GM12872 (cell line): ENCODE measurements around the gene SREBF1.
A peak's percentile ranks its signal among the peaks of the same experiment; 100 is the strongest.

ENCODE experiments used
- TF ChIP-seq, protein P1 (sequence below): IDR thresholded peaks from 3 replicates; pipeline ENCODE4 v1.5.1; 2011; ENCODE audit warnings: low read depth, mild to moderate bottlenecking, low read length, moderate library complexity; ENCODE audit not compliant: insufficient read depth

The SREBF1 gene

DNA sequence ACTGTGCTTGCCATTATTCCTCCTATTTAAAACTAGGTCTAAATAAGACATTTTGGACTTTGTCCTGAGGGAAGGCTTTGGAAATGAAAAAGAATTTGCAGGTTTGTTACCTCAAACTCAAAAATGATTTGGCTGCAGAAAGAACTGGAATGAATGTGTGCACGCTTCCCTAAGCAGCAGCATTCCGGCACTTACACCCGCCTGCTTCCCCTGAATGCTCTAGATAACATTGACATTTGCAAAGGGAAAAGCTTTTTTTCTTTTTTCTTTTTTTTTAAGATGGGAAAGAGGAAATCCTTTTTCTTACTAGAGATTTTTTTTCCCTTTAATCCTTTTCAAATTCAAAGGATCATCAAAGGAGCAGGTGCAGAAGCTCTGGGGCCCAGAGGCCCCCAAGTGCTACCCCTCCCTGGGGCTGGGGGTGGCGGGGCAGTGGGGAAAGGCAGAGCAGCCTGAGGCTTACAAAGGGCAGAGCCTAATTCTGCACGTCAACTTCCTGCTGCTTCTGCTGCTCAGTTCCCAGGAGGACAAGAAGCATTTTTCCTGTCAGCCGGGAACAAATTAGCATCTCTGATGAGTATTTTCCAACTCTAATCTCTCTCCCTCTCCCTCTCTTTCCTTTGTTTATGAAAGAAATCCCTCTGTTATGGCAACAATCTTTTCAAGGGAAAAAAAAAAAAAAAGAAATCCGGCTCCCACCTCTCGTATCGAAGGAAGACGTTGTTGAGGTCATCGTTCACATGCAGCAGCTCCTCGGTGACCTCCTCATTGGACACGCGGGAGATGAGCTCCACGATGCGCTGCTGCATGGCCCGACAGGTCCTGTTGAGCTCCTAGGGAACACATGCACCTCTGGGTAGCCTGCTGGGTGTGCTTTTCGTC, 32.1 kb upstream of the SREBF1 start:
- TF ChIP-seq, protein P1, sequence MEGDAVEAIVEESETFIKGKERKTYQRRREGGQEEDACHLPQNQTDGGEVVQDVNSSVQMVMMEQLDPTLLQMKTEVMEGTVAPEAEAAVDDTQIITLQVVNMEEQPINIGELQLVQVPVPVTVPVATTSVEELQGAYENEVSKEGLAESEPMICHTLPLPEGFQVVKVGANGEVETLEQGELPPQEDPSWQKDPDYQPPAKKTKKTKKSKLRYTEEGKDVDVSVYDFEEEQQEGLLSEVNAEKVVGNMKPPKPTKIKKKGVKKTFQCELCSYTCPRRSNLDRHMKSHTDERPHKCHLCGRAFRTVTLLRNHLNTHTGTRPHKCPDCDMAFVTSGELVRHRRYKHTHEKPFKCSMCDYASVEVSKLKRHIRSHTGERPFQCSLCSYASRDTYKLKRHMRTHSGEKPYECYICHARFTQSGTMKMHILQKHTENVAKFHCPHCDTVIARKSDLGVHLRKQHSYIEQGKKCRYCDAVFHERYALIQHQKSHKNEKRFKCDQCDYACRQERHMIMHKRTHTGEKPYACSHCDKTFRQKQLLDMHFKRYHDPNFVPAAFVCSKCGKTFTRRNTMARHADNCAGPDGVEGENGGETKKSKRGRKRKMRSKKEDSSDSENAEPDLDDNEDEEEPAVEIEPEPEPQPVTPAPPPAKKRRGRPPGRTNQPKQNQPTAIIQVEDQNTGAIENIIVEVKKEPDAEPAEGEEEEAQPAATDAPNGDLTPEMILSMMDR: no peak

DNA sequence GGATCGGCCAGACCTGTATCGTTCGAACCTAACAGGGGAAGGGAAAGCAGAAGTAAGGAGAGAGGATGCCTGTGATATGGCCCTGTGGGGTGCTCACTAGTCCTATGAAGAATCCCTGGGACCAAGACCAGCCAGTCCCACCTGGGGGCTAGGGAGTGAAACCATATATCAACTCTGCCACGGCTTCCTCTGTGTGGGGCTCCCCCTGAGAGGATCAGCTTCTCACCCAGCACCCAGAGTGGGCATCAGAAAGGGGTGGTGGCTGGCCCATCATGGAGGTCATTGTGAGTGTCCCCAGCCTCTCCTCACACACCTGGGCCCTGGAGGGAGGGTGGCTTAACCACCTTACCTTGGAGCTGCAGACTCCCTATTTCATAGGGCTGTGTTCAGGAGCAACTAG, 30.1 kb upstream of the SREBF1 start:
- TF ChIP-seq, protein P1: no peak

DNA sequence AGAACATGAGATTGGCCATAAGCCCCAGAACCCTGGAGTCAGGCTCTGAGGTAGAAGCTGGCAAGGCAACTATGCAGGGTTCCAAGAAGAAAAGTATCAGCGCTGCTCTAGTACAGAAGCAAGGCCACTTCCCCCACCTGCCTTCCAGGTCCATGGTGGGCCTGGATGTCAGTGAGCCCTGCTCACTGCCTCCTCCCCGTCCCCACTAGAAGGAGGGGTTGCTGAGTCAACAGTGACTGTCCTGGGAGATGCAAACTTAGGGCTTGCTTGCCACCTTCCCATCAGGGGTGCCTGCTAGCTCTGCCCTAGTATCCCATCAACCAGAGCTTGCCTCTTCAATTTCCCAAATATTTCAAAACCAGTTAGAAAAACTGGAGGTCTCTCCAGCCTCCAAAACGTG, 29.6 kb upstream of the SREBF1 start:
- TF ChIP-seq, protein P1: no peak

DNA sequence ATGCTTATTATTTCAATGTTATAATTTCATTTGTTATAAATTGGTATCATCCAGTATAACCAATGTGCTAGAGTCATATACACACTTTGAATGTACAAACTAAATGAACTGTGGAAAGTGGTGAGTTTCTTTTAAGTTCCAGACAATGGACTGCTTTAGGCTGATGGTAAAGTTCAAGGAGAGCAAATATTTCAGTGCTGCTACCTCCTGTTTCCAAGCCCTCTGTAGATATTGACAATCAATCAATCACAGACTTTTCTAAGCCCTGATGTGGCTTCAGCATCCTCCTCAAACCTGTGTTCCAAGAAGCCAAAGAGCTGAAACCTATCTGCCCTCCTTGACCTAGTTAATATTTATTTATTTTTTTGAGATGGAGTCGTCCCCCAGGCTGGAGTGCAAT, 28.2 kb upstream of the SREBF1 start:
- TF ChIP-seq, protein P1: no peak

DNA sequence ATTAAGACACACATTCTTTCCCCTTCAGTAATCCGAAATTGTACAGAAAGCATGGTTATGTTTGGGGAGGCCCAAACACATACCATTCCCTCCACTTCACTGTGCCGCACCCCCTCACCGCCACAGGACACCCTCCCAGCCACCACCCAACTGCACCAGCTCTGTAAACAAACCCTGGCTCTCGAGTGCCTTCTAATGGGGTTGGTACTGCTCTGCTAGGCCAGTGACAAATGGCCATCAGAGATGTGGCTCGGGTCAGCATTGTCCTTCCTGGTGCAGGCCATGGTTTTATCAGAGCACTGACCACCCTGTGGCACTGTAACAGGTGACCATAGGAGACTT, 24.0 kb upstream of the SREBF1 start:
- TF ChIP-seq, protein P1: no peak

DNA sequence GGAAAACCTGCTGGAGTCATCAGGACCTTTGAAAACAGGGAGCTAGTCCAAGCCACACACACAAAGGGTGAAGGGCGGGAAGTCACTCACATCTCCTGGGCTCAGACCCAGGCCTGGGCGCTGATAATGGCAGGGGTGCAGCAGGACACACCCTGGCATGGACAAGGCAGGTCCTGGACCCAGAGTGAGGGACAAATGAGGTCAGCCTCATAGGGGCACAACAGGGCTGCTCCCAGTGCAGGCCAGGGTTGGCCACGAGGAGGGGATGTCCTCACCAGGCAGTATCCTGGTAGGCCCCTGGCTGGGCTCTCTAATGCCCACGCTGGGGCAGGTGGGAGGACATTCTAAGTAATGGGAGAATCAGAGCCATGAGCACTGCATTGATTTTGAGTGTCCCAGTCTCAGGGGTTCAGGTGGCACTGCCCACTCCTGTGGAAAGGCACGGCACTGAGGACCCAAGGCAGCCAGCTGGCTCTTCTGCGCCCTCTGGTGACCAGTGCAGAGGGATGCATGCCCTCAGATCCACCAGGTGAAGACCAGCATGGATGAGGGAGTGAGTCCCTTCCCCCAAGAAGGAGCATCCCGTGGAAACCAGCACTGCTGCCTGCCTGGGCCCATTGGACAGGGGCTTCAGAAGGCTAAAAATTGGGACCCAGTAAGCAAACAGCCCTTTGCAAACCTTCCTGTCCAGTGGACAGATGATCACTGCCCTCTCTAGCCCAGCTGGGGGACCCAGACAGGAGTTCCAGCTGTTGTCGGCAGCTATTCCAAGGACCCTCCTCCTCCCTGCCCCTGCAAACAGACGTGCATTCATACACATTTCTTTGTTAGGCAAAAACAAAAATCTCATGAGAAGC, 23.4 kb upstream of the SREBF1 start:
- TF ChIP-seq, protein P1: peak; percentile 99

DNA sequence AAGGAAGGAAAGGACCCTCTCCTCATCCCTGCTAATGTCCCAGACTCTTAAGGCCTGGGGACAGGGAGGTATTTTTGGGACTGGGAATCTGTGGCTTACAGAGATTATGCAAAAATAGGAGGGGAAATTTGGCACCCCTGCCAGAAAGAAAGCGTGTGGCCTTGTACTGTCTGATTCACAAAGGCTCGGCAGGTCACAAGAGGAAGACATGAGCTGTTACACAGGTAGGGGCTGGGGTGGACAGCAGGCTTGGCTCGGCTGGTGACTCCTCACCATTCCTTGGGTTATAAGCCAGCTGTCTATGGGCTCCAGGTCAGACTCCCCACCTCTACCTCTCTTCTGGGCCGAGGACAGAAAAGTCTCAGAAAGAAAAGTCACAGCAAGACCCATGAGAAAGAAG, 20.7 kb upstream of the SREBF1 start:
- TF ChIP-seq, protein P1: no peak
